ENCODE measurements around the gene GRAMD4.

The GRAMD4 gene

GRCh38 chr22:46635756-46636155 is 15.6 kb downstream of the GRAMD4 start:
- TF ChIP-seq CTCF (IDR thresholded peaks at IDR 0.05; ENCODE audit: low read depth, low read length), result no peak

GRCh38 chr22:46636221-46637002 is 16.2 kb downstream of the GRAMD4 start:
- H3K4me3 ChIP-seq (ENCODE audit: low read depth, low read length), result no peak overlapping the region
- no peak for TF ChIP-seq CTCF (IDR thresholded peaks at IDR 0.05; ENCODE audit: low read depth, low read length)

More at GRCh38 chr22:46635756-46636155, 15.6 kb downstream of the GRAMD4 start:
- H3K4me3 ChIP-seq (ENCODE audit: low read depth, low read length), result no peak overlapping the region

GRCh38 chr22:46637711-46638600 is 17.8 kb downstream of the GRAMD4 start:
- TF ChIP-seq CTCF (IDR thresholded peaks at IDR 0.05; ENCODE audit: low read depth, low read length), result no peak
- no peak overlapping the region for H3K4me3 ChIP-seq (ENCODE audit: low read depth, low read length)

GRCh38 chr22:46638601-46639431 is 18.6 kb downstream of the GRAMD4 start:
- no peak for TF ChIP-seq CTCF (IDR thresholded peaks at IDR 0.05; ENCODE audit: low read depth, low read length)
- H3K4me3 ChIP-seq (ENCODE audit: low read depth, low read length), result no peak overlapping the region

GRCh38 chr22:46639843-46640242 is 19.7 kb downstream of the GRAMD4 start:
- TF ChIP-seq CTCF (IDR thresholded peaks at IDR 0.05; ENCODE audit: low read depth, low read length), result no peak

GRCh38 chr22:46640293-46641055 is 20.3 kb downstream of the GRAMD4 start:
- no peak overlapping the region for H3K4me3 ChIP-seq (ENCODE audit: low read depth, low read length)
- TF ChIP-seq CTCF (IDR thresholded peaks at IDR 0.05; ENCODE audit: low read depth, low read length), result no peak

More at GRCh38 chr22:46639843-46640242, 19.7 kb downstream of the GRAMD4 start:
- H3K4me3 ChIP-seq (ENCODE audit: low read depth, low read length), result no peak overlapping the region
